GM10248 (cell line): Measurements from ENCODE around the gene SLC9C2.

Source experiments
- CTCF ChIA-PET: fragments of 300-600 bp; sonication (Branson Sonifier 250); formaldehyde crosslinking; extraction: SDS; loops from one replicate; lab custom pipeline; 2021; ENCODE audit warnings: antibody characterized with exemption; lab: Yijun Ruan, JAX
- POLR2A ChIA-PET: fragments of 350-650 bp; sonication (Branson Sonifier 250); formaldehyde crosslinking; extraction: SDS; loops from one replicate; lab custom pipeline; 2020; ENCODE audit warnings: antibody characterized with exemption; lab: Yijun Ruan, JAX
- DNase-seq: peaks from one replicate; pipeline ENCODE4 v3.0.0; 2012; ENCODE audit errors: extremely low spot score
- CTCF ChIP-seq: IDR thresholded peaks from 2 replicates; pipeline ENCODE4 v1.5.1; 2012; ENCODE audit warnings: mild to moderate bottlenecking, low read depth; ENCODE audit errors: extremely low read depth, missing control alignments, control extremely low read depth

Gene SLC9C2

GRCh38 chr1:173560285-173560880 lies 42.5 kb downstream of the SLC9C2 start:
- ChIA-PET CTCF (interaction anchor here (2.2 kb wide), 1 partner anchor 11 kb away, joined by 11 read pairs; no protein-coding TSS in a partner anchor), POLR2A (no interaction called here)
- no peak for TF ChIP-seq CTCF
- no peak for DNase-seq

- CTCF ChIA-PET = interaction anchor here (1.6 kb wide), 1 partner anchor 14 kb away, joined by 4 read pairs; no protein-coding TSS in a partner anchor
- no peak for TF ChIP-seq CTCF
- POLR2A ChIA-PET = no interaction called here
- no peak for DNase-seq
These were observed 47.1 kb downstream of the SLC9C2 start for GRCh38 chr1:173555651-173556305.

GRCh38 chr1:173554541-173555250 lies 48.2 kb downstream of the SLC9C2 start:
- TF ChIP-seq CTCF = no peak
- CTCF ChIA-PET = interaction anchor here (1.6 kb wide), 1 partner anchor 15 kb away, joined by 4 read pairs; no protein-coding TSS in a partner anchor
- DNase-seq = no peak
- POLR2A ChIA-PET = no interaction called here

- ChIA-PET POLR2A (no interaction called here), CTCF (no interaction called here)
- TF ChIP-seq CTCF = no peak
- no peak for DNase-seq
These were observed 48.8 kb downstream of the SLC9C2 start for GRCh38 chr1:173554089-173554488.

GRCh38 chr1:173553312-173553711 lies 49.6 kb downstream of the SLC9C2 start:
- TF ChIP-seq CTCF = no peak
- CTCF ChIA-PET = interaction anchor here (1.4 kb wide), 1 partner anchor 50 kb away, joined by 4 read pairs; no protein-coding TSS in a partner anchor
- POLR2A ChIA-PET = no interaction called here
- no peak for DNase-seq

- no peak for DNase-seq
- ChIA-PET POLR2A (no interaction called here), CTCF (interaction anchor here (1.3 kb wide), 1 partner anchor 10 kb away, joined by 7 read pairs; no protein-coding TSS in a partner anchor)
- TF ChIP-seq CTCF = no peak
These were observed 51.2 kb downstream of the SLC9C2 start for GRCh38 chr1:173551699-173552098.
